Lower leg skin (tissue), 3 donors: Measurements from ENCODE around the gene PSKH1.

ENCODE experiments used
- CTCF ChIP-seq, 3 donors: fragments of 450-650 bp; IDR thresholded peaks; one replicate each; pipeline ENCODE4 v1.5.1; 2016; ENCODE audit warnings: antibody characterized with exemption in 3 of 3, mild to moderate bottlenecking in 3 of 3, moderate library complexity in 2 of 3
- POLR2A ChIP-seq, 2 donors: fragments of 450-650 bp; IDR thresholded peaks; one replicate each; pipeline ENCODE4 v1.6.1; 2016 to 2017; ENCODE audit warnings: antibody characterized with exemption in 2 of 2, mild to moderate bottlenecking in 1 of 2, moderate library complexity in 1 of 2

GRCh38 chr16:67946128-67946569 is 53.1 kb downstream of the PSKH1 start:
- TF ChIP-seq POLR2A (IDR thresholded peaks at IDR 0.05) (no peak), CTCF (IDR thresholded peaks at IDR 0.05) (no peak)
